HepG2 (cell line): ENCODE results near the gene EHD1. TPM values are rescaled to one million over a fixed set of nuclear protein-coding genes. Genes with fewer than 3 reads are reported as not detected.

Experiments
- ATAC-seq: fragments of 200-7000 bp; cut with Tn5 transposase; 3 replicates; pipeline ENCODE4 v1.9.1; 2020; ENCODE audit warnings: mild to moderate bottlenecking, moderate library complexity
- BruUV-seq: library from RNA; stranded (reverse); fragments of 400-500 nt; replicated peaks from 2 replicates; lab custom pipeline; 2021; lab: Mats Ljungman, UMichigan
- CTCF ChIA-PET: fragments of 300-600 bp; formaldehyde crosslinking; extraction: SDS; loops from one replicate; lab custom pipeline; 2021; ENCODE audit warnings: low total read pairs, inconsistent platforms, low intra/inter-chr PET ratio; lab: Yijun Ruan, JAX
- POLR2A ChIA-PET: fragments of 350-600 bp; sonication (Branson Sonifier 250); formaldehyde crosslinking; loops from one replicate; lab custom pipeline; 2020; ENCODE audit warnings: antibody characterized with exemption, inconsistent platforms; lab: Yijun Ruan, JAX
- DNase-seq: peaks from one replicate; pipeline ENCODE4 v3.0.0-alpha.2; 2015; ENCODE audit warnings: low spot score
- FAIRE-seq: peaks from 3 replicates; lab custom pipeline; 2011; peaks lifted over from hg19 to GRCh38; lab: Jason Lieb, UNC
- H2AFZ ChIP-seq: one replicate; pipeline ENCODE4 v1.6.1; 2011; ENCODE audit warnings: low read length, inconsistent platforms
- H3K27ac ChIP-seq: fragments of 300-600 bp; 3 replicates; pipeline ENCODE4 v1.8.0; 2011; ENCODE audit warnings: mixed run types, mild to moderate bottlenecking, mixed read lengths, low read length, inconsistent platforms; ENCODE audit not compliant: insufficient read depth; ENCODE audit errors: extremely low read length
- H3K27me3 ChIP-seq, 2 experiments: fragments of 200-600 bp in 1 of 2; 2 replicates in 1 of 2; 3 replicates in 1 of 2; pipeline versions ENCODE4 v1.6.0 to v1.8.0; 2011; ENCODE audit warnings: low read length in 2 of 2, mild to moderate bottlenecking in 2 of 2, moderate library complexity in 2 of 2, inconsistent platforms in 1 of 2; ENCODE audit not compliant: insufficient read depth in 2 of 2, control insufficient read depth in 1 of 2
- H3K36me3 ChIP-seq, 2 experiments: fragments of 200-600 bp in 1 of 2; replicated peaks in 1 of 2; 2 replicates in 1 of 2; 3 replicates in 1 of 2; pipeline versions ENCODE4 v1.5.1 to v1.8.0; 2011; ENCODE audit warnings: low read length in 2 of 2, inconsistent platforms in 1 of 2; ENCODE audit not compliant: insufficient read depth in 2 of 2, control insufficient read depth in 1 of 2
- H3K4me1 ChIP-seq: 2 replicates; pipeline ENCODE4 v1.5.1; 2012; ENCODE audit warnings: low read length, inconsistent platforms; ENCODE audit not compliant: insufficient read depth
- H3K4me2 ChIP-seq: 2 replicates; pipeline ENCODE4 v1.6.0; 2011; ENCODE audit warnings: low read depth, low read length, inconsistent platforms
- H3K4me3 ChIP-seq, 3 experiments: fragments of 200-600 bp in 1 of 3; sonication (generic), shearing (Covaris generic) in 1 of 3; replicated peaks in 1 of 3; 2 replicates each; pipeline ENCODE4 v1.5.1; 2011 to 2016; ENCODE audit warnings: low read length in 3 of 3, inconsistent platforms in 2 of 3, low read depth in 2 of 3, mild to moderate bottlenecking in 2 of 3, control low read depth in 1 of 3, mixed read lengths in 1 of 3; ENCODE audit not compliant: insufficient read depth in 1 of 3
- H3K79me2 ChIP-seq: one replicate; pipeline ENCODE4 v1.6.1; 2011; ENCODE audit warnings: low read length, inconsistent platforms; ENCODE audit not compliant: insufficient read depth
- H3K9ac ChIP-seq: 2 replicates; pipeline ENCODE4 v1.6.0; 2011; ENCODE audit warnings: mild to moderate bottlenecking, low read depth, low read length, inconsistent platforms; ENCODE audit not compliant: insufficient read depth
- H3K9me3 ChIP-seq: 2 replicates; pipeline ENCODE4 v1.5.1; 2012; ENCODE audit warnings: mild to moderate bottlenecking, low read length
- H4K20me1 ChIP-seq: 2 replicates; pipeline ENCODE4 v1.6.0; 2011; ENCODE audit warnings: inconsistent platforms, mild to moderate bottlenecking, low read length, moderate library complexity; ENCODE audit not compliant: insufficient read depth
- CTCF ChIP-seq: sonication (generic); formaldehyde crosslinking; IDR thresholded peaks from 2 replicates; pipeline ENCODE4 v1.5.0; 2020; ENCODE audit warnings: mild to moderate bottlenecking, missing genetic modification reagents, moderate library complexity
- FOXK2 ChIP-seq: fragments of 450-650 bp; IDR thresholded peaks from 2 replicates; pipeline ENCODE4 v1.6.1; 2016
- HBP1 ChIP-seq: IDR thresholded peaks from 2 replicates; pipeline ENCODE4 v1.6.1; 2016; ENCODE audit warnings: low read depth, control low read depth
- KDM4B ChIP-seq: sonication (generic); formaldehyde crosslinking; IDR thresholded peaks from 2 replicates; pipeline ENCODE4 v1.4.0; 2020; ENCODE audit warnings: missing genetic modification reagents
- PATZ1 ChIP-seq: sonication (generic); formaldehyde crosslinking; IDR thresholded peaks from 2 replicates; pipeline ENCODE4 v1.4.0; 2020; ENCODE audit warnings: missing genetic modification reagents
- ZNF687 ChIP-seq: sonication (generic); formaldehyde crosslinking; IDR thresholded peaks from 2 replicates; pipeline ENCODE4 v1.5.1; 2020; ENCODE audit warnings: mild to moderate bottlenecking, missing genetic modification reagents, moderate library complexity
- WGBS: methylation state at CpG from one replicate; pipeline ENCODE4 v1.1.6; 2017; ENCODE audit warnings: low lambda C conversion rate; 5-methylcytosine and 5-hydroxymethylcytosine counted together
- in situ Hi-C: cut with HindIII; loops from 2 replicates; pipeline ENCODE4 v1.10.0; 2017; ENCODE audit warnings: low pct_unique_long_range_greater_than_20kb; ENCODE audit not compliant: extremely low pct_ligation_motif_present
- intact Hi-C: fragments of 100-400 bp; cut with micrococcal nuclease; formaldehyde crosslinking; loops from one replicate; pipeline ENCODE4 v1.10.0; 2022; ENCODE audit not compliant: unreplicated experiment
- polyA plus RNA-seq, 8 experiments: library from polyadenylated mRNA; depleted of rRNA in 3 of 8; stranded (reverse) in 7 of 8; unstranded in 1 of 8; fragments of >200 nt; fragmentation: Illumina TruSeq in 4 of 8; extraction: Trizol in 4 of 8; gene quantifications; 2 replicates each; pipeline versions ENCODE4 v1.2.1 to v1.2.3, GENCODE V29; 2011 to 2016; ENCODE audit warnings: low read depth in 4 of 8, missing spikeins in 1 of 8, mixed read lengths in 1 of 8; ENCODE audit not compliant: insufficient read depth in 1 of 8
- total RNA-seq, 5 experiments: library from RNA; depleted of rRNA; stranded (reverse); fragments of >200 nt; fragmentation: Illumina TruSeq; extraction: Trizol; gene quantifications; 2 replicates each; pipeline ENCODE4 v1.2.3, GENCODE V29; 2016; ENCODE audit warnings: low read depth in 1 of 5

Gene EHD1
- total and polyA plus RNA-seq, 2 of the 13 experiments (the other 11 are each of a cell fraction or from before 2014, with no cell fraction given), result 23.6 to 26.6 TPM

- no peak for TF ChIP-seq HBP1 (CRISPR knock-in tag)
These were observed 28.6 kb downstream of the EHD1 start (continued) for GRCh38 chr11:64849598-64850356.

- no TSS peak for BruUV-seq
- TF ChIP-seq PATZ1 (CRISPR knock-in tag), result 0 out of 2 replicates have a peak, but pooled peaks have one; percentile 16
- TF ChIP-seq CTCF, result peak; percentile 77
- TF ChIP-seq FOXK2, result no peak
- 0 out of 2 replicates have a peak, but pooled peaks have one; percentile 31 for TF ChIP-seq KDM4B (CRISPR knock-in tag)
- TF ChIP-seq ZNF687 (CRISPR knock-in tag), result peak; percentile 53; the same call in 1 of the 2 replicates
These were observed 29.4 kb downstream of the EHD1 start for GRCh38 chr11:64848826-64849597.

More at GRCh38 chr11:64848826-64849597, 29.4 kb downstream of the EHD1 start:
- no peaks in the 10 kb centered on the region for H3K79me2 ChIP-seq
- H4K20me1 ChIP-seq, result no peaks in the 10 kb centered on the region
- peak overlapping the region in 1 of 3 experiments; percentile 32; a peak in 1 of 6 replicates for H3K4me3 ChIP-seq
- CTCF ChIA-PET, result interaction anchor here (1.3 to 4.5 kb wide), 2 partner anchors 45 to 61 kb away, joined by 3 to 72 read pairs; no protein-coding TSS in a partner anchor
- H2AFZ ChIP-seq, result no peak overlapping the region
- peak overlapping the region; percentile 61 for H3K4me2 ChIP-seq
- no peak overlapping the region for H3K27ac ChIP-seq
- WGBS, result 72% methylated on average over 8 of the region's 16 CpGs
- in situ Hi-C loops (loop anchor here (5.0 kb wide), 1 partner anchor 43 kb away; no protein-coding TSS in a partner anchor), intact Hi-C loops (loop anchor here (5.0 to 10.0 kb wide), 3 partner anchors 47 to 148 kb away; partner anchors contain the start of genes BATF2 and MAP4K2)
- no peaks in the 10 kb centered on the region for H3K9me3 ChIP-seq
- no peaks in the 10 kb centered on the region; a peak in 1 of 5 replicates for H3K27me3 ChIP-seq
- peak; percentile 38 for ATAC-seq
- DNase-seq, result no peak
- H3K9ac ChIP-seq, result no peak overlapping the region
- no peak for FAIRE-seq
- peaks cover 58% of the 10 kb centered on the region for H3K4me1 ChIP-seq
- POLR2A ChIA-PET, result interaction anchor here (0.8 to 4.7 kb wide), 12 partner anchors 21 to 268 kb away, joined by 3 to 30 read pairs (median 5); partner anchors contain the start of genes EHD1, GPHA2, SF1 and TM7SF2
- H3K36me3 ChIP-seq, result no peaks in the 10 kb centered on the region
